H9 (cell line): ENCODE measurements around the gene CAND2. TPM values are rescaled to one million over a fixed set of nuclear protein-coding genes. Genes with fewer than 3 reads are reported as not detected.

Experiments used
- DNase-seq: peaks from one replicate; pipeline ENCODE4 v3.0.0-alpha.2; 2017
- H2AFZ ChIP-seq: one replicate; pipeline ENCODE4 v1.6.1; 2013; ENCODE audit warnings: mild to moderate bottlenecking, low read length, control low read depth, moderate library complexity
- H2AK5ac ChIP-seq: 2 replicates; pipeline ENCODE4 v1.6.1; 2013; ENCODE audit warnings: low read length, control low read depth, mixed read lengths; ENCODE audit not compliant: insufficient read length
- H2BK120ac ChIP-seq: one replicate; pipeline ENCODE4 v1.6.1; 2013; ENCODE audit warnings: low read depth, mild to moderate bottlenecking, low read length, control low read depth, inconsistent platforms; ENCODE audit not compliant: poor library complexity, severe bottlenecking
- H2BK12ac ChIP-seq: 2 replicates; pipeline ENCODE4 v1.6.1; 2013; ENCODE audit warnings: low read length, control low read depth, mixed read lengths, low read depth; ENCODE audit not compliant: insufficient read length
- H2BK15ac ChIP-seq: 2 replicates; pipeline ENCODE4 v1.6.1; 2013; ENCODE audit warnings: low read depth, low read length, control low read depth
- H2BK20ac ChIP-seq: one replicate; pipeline ENCODE4 v1.6.1; 2013; ENCODE audit warnings: low read depth, mild to moderate bottlenecking, low read length, control low read depth, inconsistent platforms; ENCODE audit not compliant: poor library complexity, severe bottlenecking
- H2BK5ac ChIP-seq: 2 replicates; pipeline ENCODE4 v1.6.1; 2013; ENCODE audit warnings: low read length, control low read depth, mixed read lengths; ENCODE audit not compliant: insufficient read length
- H3K14ac ChIP-seq: 2 replicates; pipeline ENCODE4 v1.6.1; 2013; ENCODE audit warnings: low read length, control low read depth; ENCODE audit not compliant: insufficient read depth
- H3K18ac ChIP-seq: 2 replicates; pipeline ENCODE4 v1.6.1; 2013; ENCODE audit warnings: low read depth, mild to moderate bottlenecking, mixed read lengths, low read length, control low read depth; ENCODE audit not compliant: insufficient read length
- H3K23ac ChIP-seq: 2 replicates; pipeline ENCODE4 v1.6.1; 2013; ENCODE audit warnings: low read length, control low read depth, mixed read lengths, low read depth; ENCODE audit not compliant: insufficient read length
- H3K23me2 ChIP-seq: 2 replicates; pipeline ENCODE4 v1.6.1; 2013; ENCODE audit warnings: low read depth, mild to moderate bottlenecking, mixed read lengths, low read length, control low read depth; ENCODE audit not compliant: insufficient read length, poor library complexity, severe bottlenecking
- H3K27ac ChIP-seq: 2 replicates; pipeline ENCODE4 v1.5.1; 2013; ENCODE audit warnings: low read length, control low read depth, mixed read lengths, low read depth; ENCODE audit not compliant: insufficient read length
- H3K27me3 ChIP-seq: 2 replicates; pipeline ENCODE4 v1.6.1; 2013; ENCODE audit warnings: low read length, control low read depth, inconsistent platforms; ENCODE audit not compliant: insufficient read depth
- H3K4ac ChIP-seq: 2 replicates; pipeline ENCODE4 v1.6.1; 2013; ENCODE audit warnings: low read depth, mild to moderate bottlenecking, control low read depth, inconsistent platforms, low read length, moderate library complexity
- H3K4me1 ChIP-seq: 2 replicates; pipeline ENCODE4 v1.6.1; 2013; ENCODE audit warnings: low read length, control low read depth, inconsistent platforms; ENCODE audit not compliant: insufficient read depth
- H3K4me2 ChIP-seq: 2 replicates; pipeline ENCODE4 v1.6.1; 2013; ENCODE audit warnings: low read length, control low read depth, mixed read lengths; ENCODE audit not compliant: insufficient read length, insufficient read depth
- H3K56ac ChIP-seq: 2 replicates; pipeline ENCODE4 v1.6.1; 2013; ENCODE audit warnings: low read depth, mild to moderate bottlenecking, mixed read lengths, low read length, control low read depth; ENCODE audit not compliant: insufficient read length
- H3K79me1 ChIP-seq: 2 replicates; pipeline ENCODE4 v1.6.1; 2013; ENCODE audit warnings: low read depth, mild to moderate bottlenecking, moderate library complexity, low read length, control low read depth, inconsistent platforms; ENCODE audit not compliant: insufficient read depth, poor library complexity, severe bottlenecking
- H3K79me2 ChIP-seq: 2 replicates; pipeline ENCODE4 v1.6.1; 2013; ENCODE audit warnings: low read length, control low read depth, inconsistent platforms; ENCODE audit not compliant: insufficient read depth
- H3K9ac ChIP-seq: 2 replicates; pipeline ENCODE4 v1.6.1; 2013; ENCODE audit warnings: low read length, control low read depth, mixed read lengths; ENCODE audit not compliant: insufficient read length; ENCODE audit errors: extremely low read depth
- H3K9me3 ChIP-seq: one replicate; pipeline ENCODE4 v1.6.1; 2013; ENCODE audit warnings: low read depth, low read length, inconsistent platforms; ENCODE audit not compliant: control insufficient read depth
- H3T11ph ChIP-seq: one replicate; pipeline ENCODE4 v1.6.1; 2013; ENCODE audit warnings: mild to moderate bottlenecking, low read length, control low read depth, inconsistent platforms
- H4K20me1 ChIP-seq: one replicate; pipeline ENCODE4 v1.6.1; 2013; ENCODE audit not compliant: control insufficient read depth, insufficient read length, insufficient read depth
- H4K5ac ChIP-seq: 2 replicates; pipeline ENCODE4 v1.6.1; 2013; ENCODE audit warnings: low read depth, mild to moderate bottlenecking, mixed read lengths, low read length, control low read depth; ENCODE audit not compliant: insufficient read length
- H4K8ac ChIP-seq: replicated peaks from 2 replicates; pipeline ENCODE4 v1.6.1; 2013; ENCODE audit warnings: low read length, control low read depth, mixed read lengths, low read depth; ENCODE audit not compliant: insufficient read length
- H4K91ac ChIP-seq: 2 replicates; pipeline ENCODE4 v1.6.1; 2013; ENCODE audit warnings: low read depth, mild to moderate bottlenecking, moderate library complexity, mixed read lengths, low read length, control low read depth; ENCODE audit not compliant: insufficient read length
- H3K27ac Mint-ChIP-seq, 3 experiments: 2 replicates in 2 of 3; 3 replicates in 1 of 3; pipeline ENCODE4 v1.8.0; 2020 to 2021; ENCODE audit warnings: mixed read lengths in 3 of 3, mild to moderate bottlenecking in 1 of 3, moderate library complexity in 1 of 3
- H3K27me3 Mint-ChIP-seq: 2 replicates; pipeline ENCODE4 v1.8.0; 2021; ENCODE audit warnings: low read depth, mild to moderate bottlenecking, moderate library complexity, mixed read lengths
- H3K36me3 Mint-ChIP-seq, 3 experiments: 2 replicates in 2 of 3; 3 replicates in 1 of 3; pipeline ENCODE4 v1.8.0; 2020 to 2021; ENCODE audit warnings: low read depth in 3 of 3, mixed read lengths in 3 of 3; ENCODE audit not compliant: insufficient read depth in 1 of 3
- H3K4me1 Mint-ChIP-seq, 2 experiments: 2 replicates each; pipeline ENCODE4 v1.8.0; 2020; ENCODE audit warnings: mixed read lengths in 2 of 2
- H3K4me3 Mint-ChIP-seq, 2 experiments: 2 replicates in 1 of 2; 3 replicates in 1 of 2; pipeline ENCODE4 v1.8.0; 2020 to 2021; ENCODE audit warnings: mild to moderate bottlenecking in 2 of 2, mixed read lengths in 2 of 2, moderate library complexity in 1 of 2
- H3K9me3 Mint-ChIP-seq, 2 experiments: 2 replicates in 1 of 2; 3 replicates in 1 of 2; pipeline ENCODE4 v1.8.0; 2020; ENCODE audit warnings: mild to moderate bottlenecking in 2 of 2, mixed read lengths in 2 of 2, moderate library complexity in 1 of 2
- WGBS: extraction: QIAGEN DNeasy Blood & Tissue Kit; methylation state at CpG from one replicate; pipeline ENCODE4 v1.1.7; 2013; ENCODE audit warnings: missing lambda C conversion rate, low lambda C conversion rate, mixed read lengths; ENCODE audit not compliant: insufficient read length; ENCODE audit errors: extremely low coverage; 5-methylcytosine and 5-hydroxymethylcytosine counted together
- total RNA-seq: library from RNA; stranded (reverse); gene quantifications from 2 replicates; pipeline ENCODE4 v1.2.1, GENCODE V29; 2021
- TF ChIP-seq, protein P1 (sequence below): fragments of 200-600 bp; sonication (generic); conservative IDR thresholded peaks from 3 replicates; pipeline ENCODE4 v1.8.0; 2021; ENCODE audit warnings: antibody characterized with exemption, mild to moderate bottlenecking

CAND2 gene
- total RNA-seq, 1 experiment from 2014 or later, result 10.7 TPM

DNA sequence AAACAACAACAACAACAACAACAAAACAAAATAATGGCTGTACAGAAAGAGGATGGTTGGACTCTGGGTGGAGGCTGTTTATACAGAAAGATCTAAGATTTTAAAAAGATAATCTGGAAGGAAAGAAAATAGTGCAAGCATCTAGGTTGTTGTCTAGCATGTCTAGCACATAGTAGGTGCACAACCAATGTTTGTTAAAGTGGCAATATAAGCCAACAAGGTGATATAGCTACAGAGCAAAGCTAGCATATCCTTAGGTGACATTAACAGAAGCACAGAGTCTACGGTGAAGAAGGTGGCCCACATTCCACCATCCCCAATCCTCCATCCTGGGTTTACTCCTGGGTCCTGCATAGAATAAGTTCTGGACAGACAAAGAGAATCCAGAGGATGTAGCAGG lies 42.2 kb upstream of the CAND2 start:
- Mint-ChIP-seq H3K4me3 (no peak overlapping the region), H3K4me1 (peaks cover 7% of the 10 kb centered on the region in 2 experiments), H3K36me3 (no peaks in the 10 kb centered on the region), H3K9me3 (no peaks in the 10 kb centered on the region), H3K27me3 (no peaks in the 10 kb centered on the region), H3K27ac (no peak overlapping the region)
- Histone ChIP-seq H3K23ac (no peak overlapping the region), H3K18ac (no peak overlapping the region), H3K56ac (no peak overlapping the region), H3K9ac (no peak overlapping the region), H3K9me3 (no peaks in the 10 kb centered on the region), H4K5ac (no peak overlapping the region), H3K79me2 (no peaks in the 10 kb centered on the region), H2BK12ac (no peak overlapping the region), H4K8ac (no peak overlapping the region), H3K23me2 (no peaks in the 10 kb centered on the region), H3K4me1 (no peaks in the 10 kb centered on the region), H4K91ac (no peak overlapping the region), H3K79me1 (no peaks in the 10 kb centered on the region), H3T11ph (no peak overlapping the region), H2BK5ac (no peak overlapping the region), H4K20me1 (no peaks in the 10 kb centered on the region), H2BK20ac (no peak overlapping the region), H3K4ac (no peak overlapping the region), H3K4me2 (no peak overlapping the region), H2AFZ (no peak overlapping the region), H3K27ac (no peak overlapping the region), H2BK120ac (no peak overlapping the region), H3K27me3 (no peaks in the 10 kb centered on the region), H3K14ac (no peak overlapping the region), H2BK15ac (no peak overlapping the region), H2AK5ac (no peak overlapping the region)
- no peak for DNase-seq
- TF ChIP-seq, protein P1, sequence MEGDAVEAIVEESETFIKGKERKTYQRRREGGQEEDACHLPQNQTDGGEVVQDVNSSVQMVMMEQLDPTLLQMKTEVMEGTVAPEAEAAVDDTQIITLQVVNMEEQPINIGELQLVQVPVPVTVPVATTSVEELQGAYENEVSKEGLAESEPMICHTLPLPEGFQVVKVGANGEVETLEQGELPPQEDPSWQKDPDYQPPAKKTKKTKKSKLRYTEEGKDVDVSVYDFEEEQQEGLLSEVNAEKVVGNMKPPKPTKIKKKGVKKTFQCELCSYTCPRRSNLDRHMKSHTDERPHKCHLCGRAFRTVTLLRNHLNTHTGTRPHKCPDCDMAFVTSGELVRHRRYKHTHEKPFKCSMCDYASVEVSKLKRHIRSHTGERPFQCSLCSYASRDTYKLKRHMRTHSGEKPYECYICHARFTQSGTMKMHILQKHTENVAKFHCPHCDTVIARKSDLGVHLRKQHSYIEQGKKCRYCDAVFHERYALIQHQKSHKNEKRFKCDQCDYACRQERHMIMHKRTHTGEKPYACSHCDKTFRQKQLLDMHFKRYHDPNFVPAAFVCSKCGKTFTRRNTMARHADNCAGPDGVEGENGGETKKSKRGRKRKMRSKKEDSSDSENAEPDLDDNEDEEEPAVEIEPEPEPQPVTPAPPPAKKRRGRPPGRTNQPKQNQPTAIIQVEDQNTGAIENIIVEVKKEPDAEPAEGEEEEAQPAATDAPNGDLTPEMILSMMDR, result no peak
- no CpG with 5 or more reads among the region's 1 CpG for WGBS
